OCI-LY1 (cell line): ENCODE results near the gene CA5A.
"Not testable (repeated sequence)": the region's sequence is repeated elsewhere in the genome, so short reads cannot be mapped to it uniquely, and the experiment has no call there.

Experiments used
- CTCF ChIP-seq: fragments of 200-600 bp; sonication (generic), shearing (Covaris generic); IDR thresholded peaks from 2 replicates; pipeline ENCODE4 v1.5.1; 2017; ENCODE audit warnings: mild to moderate bottlenecking, antibody characterized with exemption, low read length, moderate library complexity, mixed read lengths
- EZH2 ChIP-seq: fragments of 200-600 bp; sonication (generic), shearing (Covaris generic); IDR thresholded peaks from 2 replicates; pipeline ENCODE4 v1.8.0; 2017; ENCODE audit warnings: borderline replicate concordance, mixed run types, mild to moderate bottlenecking, antibody characterized with exemption, low read length, moderate library complexity, mixed read lengths

- TF ChIP-seq CTCF, EZH2: not testable (repeated sequence)
These were observed 70.3 kb downstream of the CA5A start for GRCh38 chr16:87865902-87866555.
